HEK293 (cell line): Measurements from ENCODE around the gene RER1.

Source experiments
- IKZF3 ChIP-seq: fragments of 450-650 bp; IDR thresholded peaks from 2 replicates; pipeline ENCODE4 v1.5.0; 2018; ENCODE audit warnings: missing biosample characterization, mild to moderate bottlenecking, missing genetic modification characterization, moderate library complexity
- KLF1 ChIP-seq: fragments of 450-650 bp; formaldehyde crosslinking; IDR thresholded peaks from 2 replicates; pipeline ENCODE4 v1.5.1; 2016; ENCODE audit warnings: missing biosample characterization, missing genetic modification characterization
- MYNN ChIP-seq: fragments of 450-650 bp; formaldehyde crosslinking; IDR thresholded peaks from 2 replicates; pipeline ENCODE4 v1.5.1; 2016; ENCODE audit warnings: missing biosample characterization, missing genetic modification characterization, borderline replicate concordance
- OSR2 ChIP-seq: fragments of 450-650 bp; formaldehyde crosslinking; IDR thresholded peaks from 2 replicates; pipeline ENCODE4 v1.5.1; 2016; ENCODE audit warnings: missing biosample characterization, missing genetic modification characterization
- ZNF10 ChIP-seq: fragments of 450-650 bp; formaldehyde crosslinking; IDR thresholded peaks from 2 replicates; pipeline ENCODE4 v1.5.1; 2017; ENCODE audit warnings: missing biosample characterization, missing genetic modification characterization
- ZNF239 ChIP-seq: fragments of 450-650 bp; formaldehyde crosslinking; IDR thresholded peaks from 2 replicates; pipeline ENCODE4 v1.5.1; 2016; ENCODE audit warnings: missing biosample characterization, missing genetic modification characterization
- ZNF302 ChIP-seq: fragments of 450-650 bp; formaldehyde crosslinking; IDR thresholded peaks from 2 replicates; pipeline ENCODE4 v1.5.1; 2016; ENCODE audit warnings: missing biosample characterization, missing genetic modification characterization, low read depth
- ZNF350 ChIP-seq: fragments of 450-650 bp; formaldehyde crosslinking; IDR thresholded peaks from 2 replicates; pipeline ENCODE4 v1.5.0; 2017; ENCODE audit warnings: missing biosample characterization, mild to moderate bottlenecking, missing genetic modification characterization
- ZNF394 ChIP-seq: fragments of 450-650 bp; formaldehyde crosslinking; IDR thresholded peaks from 2 replicates; pipeline ENCODE4 v1.5.1; 2016; ENCODE audit warnings: missing biosample characterization, missing genetic modification characterization, mild to moderate bottlenecking, moderate library complexity, borderline replicate concordance
- ZNF501 ChIP-seq: fragments of 450-650 bp; formaldehyde crosslinking; IDR thresholded peaks from 2 replicates; pipeline ENCODE4 v1.5.1; 2016; ENCODE audit warnings: missing biosample characterization, missing genetic modification characterization
- ZNF560 ChIP-seq: fragments of 450-650 bp; formaldehyde crosslinking; IDR thresholded peaks from 2 replicates; pipeline ENCODE4 v1.5.1; 2017; ENCODE audit warnings: missing biosample characterization, missing genetic modification characterization, borderline replicate concordance
- ZNF585B ChIP-seq: fragments of 450-650 bp; formaldehyde crosslinking; IDR thresholded peaks from 2 replicates; pipeline ENCODE4 v1.5.1; 2016; ENCODE audit warnings: missing biosample characterization, missing genetic modification characterization
- ZNF629 ChIP-seq: fragments of 450-650 bp; formaldehyde crosslinking; IDR thresholded peaks from 2 replicates; pipeline ENCODE4 v1.5.1; 2017; ENCODE audit warnings: missing biosample characterization, missing genetic modification characterization
- ZNF777 ChIP-seq: fragments of 450-650 bp; formaldehyde crosslinking; IDR thresholded peaks from 2 replicates; pipeline ENCODE4 v1.5.1; 2017; ENCODE audit warnings: missing biosample characterization, missing genetic modification characterization, borderline replicate concordance
- ZNF830 ChIP-seq: fragments of 450-650 bp; IDR thresholded peaks from 2 replicates; pipeline ENCODE4 v1.5.0; 2018; ENCODE audit warnings: missing biosample characterization, missing genetic modification characterization, low read depth, mild to moderate bottlenecking, moderate library complexity
- TF ChIP-seq, protein P1 (sequence below): fragments of 450-650 bp; formaldehyde crosslinking; IDR thresholded peaks from 2 replicates; pipeline ENCODE4 v1.5.1; 2016; ENCODE audit warnings: missing biosample characterization, missing genetic modification characterization
- TF ChIP-seq, protein P2 (sequence below): fragments of 450-650 bp; formaldehyde crosslinking; IDR thresholded peaks from 2 replicates; pipeline ENCODE4 v1.5.1; 2016; ENCODE audit warnings: missing biosample characterization, missing genetic modification characterization
- TF ChIP-seq, protein P3 (sequence below): fragments of 450-650 bp; formaldehyde crosslinking; IDR thresholded peaks from 2 replicates; pipeline ENCODE4 v1.5.1; 2016; ENCODE audit warnings: missing biosample characterization, missing genetic modification characterization
- TF ChIP-seq, protein P4 (sequence below): fragments of 450-650 bp; formaldehyde crosslinking; IDR thresholded peaks from 2 replicates; pipeline ENCODE4 v1.5.1; 2016; ENCODE audit warnings: missing biosample characterization, missing genetic modification characterization
- TF ChIP-seq, protein P5 (sequence below): fragments of 450-650 bp; formaldehyde crosslinking; conservative IDR thresholded peaks from 2 replicates; pipeline ENCODE4 v1.5.1; 2016; ENCODE audit warnings: low read depth, missing biosample characterization, missing genetic modification characterization
- TF ChIP-seq, protein P6 (sequence below): fragments of 450-650 bp; formaldehyde crosslinking; IDR thresholded peaks from 2 replicates; pipeline ENCODE4 v1.5.1; 2016; ENCODE audit warnings: missing biosample characterization, missing genetic modification characterization

Gene RER1

DNA sequence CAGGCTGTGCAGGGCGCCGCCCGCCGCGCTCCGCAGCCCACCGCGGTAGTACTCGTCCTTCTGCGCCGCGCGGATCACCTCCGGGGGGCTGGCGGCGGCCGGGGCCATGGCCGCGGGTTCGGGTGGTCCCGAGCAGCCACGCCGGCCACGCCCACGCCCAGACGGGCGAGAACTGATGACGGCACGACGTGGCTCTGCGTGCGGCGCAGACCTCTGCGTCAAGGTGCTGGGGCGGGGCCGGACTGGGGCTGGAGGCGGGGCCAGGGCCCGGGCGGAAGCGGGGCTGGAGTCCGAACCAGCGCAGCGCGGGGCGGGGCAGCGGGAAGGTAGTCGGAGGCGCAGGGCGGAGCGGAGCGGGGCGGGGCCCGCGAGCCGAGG, 20.7 kb downstream of the RER1 start, which contains the start of gene PEX10 (continued):
- TF ChIP-seq, protein P1, sequence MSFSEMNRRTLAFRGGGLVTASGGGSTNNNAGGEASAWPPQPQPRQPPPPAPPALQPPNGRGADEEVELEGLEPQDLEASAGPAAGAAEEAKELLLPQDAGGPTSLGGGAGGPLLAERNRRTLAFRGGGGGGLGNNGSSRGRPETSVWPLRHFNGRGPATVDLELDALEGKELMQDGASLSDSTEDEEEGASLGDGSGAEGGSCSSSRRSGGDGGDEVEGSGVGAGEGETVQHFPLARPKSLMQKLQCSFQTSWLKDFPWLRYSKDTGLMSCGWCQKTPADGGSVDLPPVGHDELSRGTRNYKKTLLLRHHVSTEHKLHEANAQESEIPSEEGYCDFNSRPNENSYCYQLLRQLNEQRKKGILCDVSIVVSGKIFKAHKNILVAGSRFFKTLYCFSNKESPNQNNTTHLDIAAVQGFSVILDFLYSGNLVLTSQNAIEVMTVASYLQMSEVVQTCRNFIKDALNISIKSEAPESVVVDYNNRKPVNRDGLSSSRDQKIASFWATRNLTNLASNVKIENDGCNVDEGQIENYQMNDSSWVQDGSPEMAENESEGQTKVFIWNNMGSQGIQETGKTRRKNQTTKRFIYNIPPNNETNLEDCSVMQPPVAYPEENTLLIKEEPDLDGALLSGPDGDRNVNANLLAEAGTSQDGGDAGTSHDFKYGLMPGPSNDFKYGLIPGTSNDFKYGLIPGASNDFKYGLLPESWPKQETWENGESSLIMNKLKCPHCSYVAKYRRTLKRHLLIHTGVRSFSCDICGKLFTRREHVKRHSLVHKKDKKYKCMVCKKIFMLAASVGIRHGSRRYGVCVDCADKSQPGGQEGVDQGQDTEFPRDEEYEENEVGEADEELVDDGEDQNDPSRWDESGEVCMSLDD (tag by site-specific recombination), result no peak
- TF ChIP-seq, protein P2, sequence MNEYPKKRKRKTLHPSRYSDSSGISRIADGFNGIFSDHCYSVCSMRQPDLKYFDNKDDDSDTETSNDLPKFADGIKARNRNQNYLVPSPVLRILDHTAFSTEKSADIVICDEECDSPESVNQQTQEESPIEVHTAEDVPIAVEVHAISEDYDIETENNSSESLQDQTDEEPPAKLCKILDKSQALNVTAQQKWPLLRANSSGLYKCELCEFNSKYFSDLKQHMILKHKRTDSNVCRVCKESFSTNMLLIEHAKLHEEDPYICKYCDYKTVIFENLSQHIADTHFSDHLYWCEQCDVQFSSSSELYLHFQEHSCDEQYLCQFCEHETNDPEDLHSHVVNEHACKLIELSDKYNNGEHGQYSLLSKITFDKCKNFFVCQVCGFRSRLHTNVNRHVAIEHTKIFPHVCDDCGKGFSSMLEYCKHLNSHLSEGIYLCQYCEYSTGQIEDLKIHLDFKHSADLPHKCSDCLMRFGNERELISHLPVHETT (tag by site-specific recombination), result no peak
- TF ChIP-seq ZNF830, result no peak
- no peak for TF ChIP-seq ZNF394 (tag by site-specific recombination)
- no peak; the same call in 1 of the 2 replicates for TF ChIP-seq ZNF350 (tag by site-specific recombination)
- TF ChIP-seq ZNF302 (tag by site-specific recombination), result no peak
- TF ChIP-seq ZNF10 (tag by site-specific recombination), result no peak
- TF ChIP-seq, protein P3, sequence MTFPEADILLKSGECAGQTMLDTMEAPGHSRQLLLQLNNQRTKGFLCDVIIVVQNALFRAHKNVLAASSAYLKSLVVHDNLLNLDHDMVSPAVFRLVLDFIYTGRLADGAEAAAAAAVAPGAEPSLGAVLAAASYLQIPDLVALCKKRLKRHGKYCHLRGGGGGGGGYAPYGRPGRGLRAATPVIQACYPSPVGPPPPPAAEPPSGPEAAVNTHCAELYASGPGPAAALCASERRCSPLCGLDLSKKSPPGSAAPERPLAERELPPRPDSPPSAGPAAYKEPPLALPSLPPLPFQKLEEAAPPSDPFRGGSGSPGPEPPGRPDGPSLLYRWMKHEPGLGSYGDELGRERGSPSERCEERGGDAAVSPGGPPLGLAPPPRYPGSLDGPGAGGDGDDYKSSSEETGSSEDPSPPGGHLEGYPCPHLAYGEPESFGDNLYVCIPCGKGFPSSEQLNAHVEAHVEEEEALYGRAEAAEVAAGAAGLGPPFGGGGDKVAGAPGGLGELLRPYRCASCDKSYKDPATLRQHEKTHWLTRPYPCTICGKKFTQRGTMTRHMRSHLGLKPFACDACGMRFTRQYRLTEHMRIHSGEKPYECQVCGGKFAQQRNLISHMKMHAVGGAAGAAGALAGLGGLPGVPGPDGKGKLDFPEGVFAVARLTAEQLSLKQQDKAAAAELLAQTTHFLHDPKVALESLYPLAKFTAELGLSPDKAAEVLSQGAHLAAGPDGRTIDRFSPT (tag by site-specific recombination), result no peak
- TF ChIP-seq, protein P4, sequence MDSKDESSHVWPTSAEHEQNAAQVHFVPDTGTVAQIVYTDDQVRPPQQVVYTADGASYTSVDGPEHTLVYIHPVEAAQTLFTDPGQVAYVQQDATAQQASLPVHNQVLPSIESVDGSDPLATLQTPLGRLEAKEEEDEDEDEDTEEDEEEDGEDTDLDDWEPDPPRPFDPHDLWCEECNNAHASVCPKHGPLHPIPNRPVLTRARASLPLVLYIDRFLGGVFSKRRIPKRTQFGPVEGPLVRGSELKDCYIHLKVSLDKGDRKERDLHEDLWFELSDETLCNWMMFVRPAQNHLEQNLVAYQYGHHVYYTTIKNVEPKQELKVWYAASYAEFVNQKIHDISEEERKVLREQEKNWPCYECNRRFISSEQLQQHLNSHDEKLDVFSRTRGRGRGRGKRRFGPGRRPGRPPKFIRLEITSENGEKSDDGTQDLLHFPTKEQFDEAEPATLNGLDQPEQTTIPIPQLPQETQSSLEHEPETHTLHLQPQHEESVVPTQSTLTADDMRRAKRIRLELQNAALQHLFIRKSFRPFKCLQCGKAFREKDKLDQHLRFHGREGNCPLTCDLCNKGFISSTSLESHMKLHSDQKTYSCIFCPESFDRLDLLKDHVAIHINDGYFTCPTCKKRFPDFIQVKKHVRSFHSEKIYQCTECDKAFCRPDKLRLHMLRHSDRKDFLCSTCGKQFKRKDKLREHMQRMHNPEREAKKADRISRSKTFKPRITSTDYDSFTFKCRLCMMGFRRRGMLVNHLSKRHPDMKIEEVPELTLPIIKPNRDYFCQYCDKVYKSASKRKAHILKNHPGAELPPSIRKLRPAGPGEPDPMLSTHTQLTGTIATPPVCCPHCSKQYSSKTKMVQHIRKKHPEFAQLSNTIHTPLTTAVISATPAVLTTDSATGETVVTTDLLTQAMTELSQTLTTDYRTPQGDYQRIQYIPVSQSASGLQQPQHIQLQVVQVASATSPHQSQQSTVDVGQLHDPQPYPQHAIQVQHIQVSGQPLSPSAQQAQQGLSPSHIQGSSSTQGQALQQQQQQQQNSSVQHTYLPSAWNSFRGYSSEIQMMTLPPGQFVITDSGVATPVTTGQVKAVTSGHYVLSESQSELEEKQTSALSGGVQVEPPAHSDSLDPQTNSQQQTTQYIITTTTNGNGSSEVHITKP (tag by site-specific recombination), result no peak
- no peak for TF ChIP-seq IKZF3 (tag by site-specific recombination)
- no peak; the same call in 1 of the 2 replicates for TF ChIP-seq ZNF629 (tag by site-specific recombination)
- TF ChIP-seq ZNF560 (tag by site-specific recombination), result no peak
- TF ChIP-seq ZNF501 (tag by site-specific recombination), result no peak
- no peak for TF ChIP-seq ZNF239 (tag by site-specific recombination)
- no peak for TF ChIP-seq MYNN (tag by site-specific recombination)
- TF ChIP-seq OSR2, result no peak
- TF ChIP-seq KLF1 (tag by site-specific recombination), result peak; percentile 74; the same call in 1 of the 2 replicates
- TF ChIP-seq, protein P5, sequence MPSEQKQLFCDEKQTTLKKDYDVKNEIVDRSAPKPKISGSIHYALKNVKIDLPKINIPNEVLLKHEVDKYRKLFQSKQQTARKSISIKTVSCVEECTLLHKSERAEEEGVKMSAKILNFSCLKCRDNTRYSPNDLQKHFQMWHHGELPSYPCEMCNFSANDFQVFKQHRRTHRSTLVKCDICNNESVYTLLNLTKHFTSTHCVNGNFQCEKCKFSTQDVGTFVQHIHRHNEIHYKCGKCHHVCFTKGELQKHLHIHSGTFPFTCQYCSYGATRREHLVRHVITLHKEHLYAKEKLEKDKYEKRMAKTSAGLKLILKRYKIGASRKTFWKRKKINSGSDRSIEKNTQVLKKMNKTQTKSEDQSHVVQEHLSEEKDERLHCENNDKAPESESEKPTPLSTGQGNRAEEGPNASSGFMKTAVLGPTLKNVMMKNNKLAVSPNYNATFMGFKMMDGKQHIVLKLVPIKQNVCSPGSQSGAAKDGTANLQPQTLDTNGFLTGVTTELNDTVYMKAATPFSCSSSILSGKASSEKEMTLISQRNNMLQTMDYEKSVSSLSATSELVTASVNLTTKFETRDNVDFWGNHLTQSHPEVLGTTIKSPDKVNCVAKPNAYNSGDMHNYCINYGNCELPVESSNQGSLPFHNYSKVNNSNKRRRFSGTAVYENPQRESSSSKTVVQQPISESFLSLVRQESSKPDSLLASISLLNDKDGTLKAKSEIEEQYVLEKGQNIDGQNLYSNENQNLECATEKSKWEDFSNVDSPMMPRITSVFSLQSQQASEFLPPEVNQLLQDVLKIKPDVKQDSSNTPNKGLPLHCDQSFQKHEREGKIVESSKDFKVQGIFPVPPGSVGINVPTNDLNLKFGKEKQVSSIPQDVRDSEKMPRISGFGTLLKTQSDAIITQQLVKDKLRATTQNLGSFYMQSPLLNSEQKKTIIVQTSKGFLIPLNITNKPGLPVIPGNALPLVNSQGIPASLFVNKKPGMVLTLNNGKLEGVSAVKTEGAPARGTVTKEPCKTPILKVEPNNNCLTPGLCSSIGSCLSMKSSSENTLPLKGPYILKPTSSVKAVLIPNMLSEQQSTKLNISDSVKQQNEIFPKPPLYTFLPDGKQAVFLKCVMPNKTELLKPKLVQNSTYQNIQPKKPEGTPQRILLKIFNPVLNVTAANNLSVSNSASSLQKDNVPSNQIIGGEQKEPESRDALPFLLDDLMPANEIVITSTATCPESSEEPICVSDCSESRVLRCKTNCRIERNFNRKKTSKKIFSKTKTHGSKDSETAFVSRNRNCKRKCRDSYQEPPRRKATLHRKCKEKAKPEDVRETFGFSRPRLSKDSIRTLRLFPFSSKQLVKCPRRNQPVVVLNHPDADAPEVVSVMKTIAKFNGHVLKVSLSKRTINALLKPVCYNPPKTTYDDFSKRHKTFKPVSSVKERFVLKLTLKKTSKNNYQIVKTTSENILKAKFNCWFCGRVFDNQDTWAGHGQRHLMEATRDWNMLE, result no peak
- TF ChIP-seq, protein P6, sequence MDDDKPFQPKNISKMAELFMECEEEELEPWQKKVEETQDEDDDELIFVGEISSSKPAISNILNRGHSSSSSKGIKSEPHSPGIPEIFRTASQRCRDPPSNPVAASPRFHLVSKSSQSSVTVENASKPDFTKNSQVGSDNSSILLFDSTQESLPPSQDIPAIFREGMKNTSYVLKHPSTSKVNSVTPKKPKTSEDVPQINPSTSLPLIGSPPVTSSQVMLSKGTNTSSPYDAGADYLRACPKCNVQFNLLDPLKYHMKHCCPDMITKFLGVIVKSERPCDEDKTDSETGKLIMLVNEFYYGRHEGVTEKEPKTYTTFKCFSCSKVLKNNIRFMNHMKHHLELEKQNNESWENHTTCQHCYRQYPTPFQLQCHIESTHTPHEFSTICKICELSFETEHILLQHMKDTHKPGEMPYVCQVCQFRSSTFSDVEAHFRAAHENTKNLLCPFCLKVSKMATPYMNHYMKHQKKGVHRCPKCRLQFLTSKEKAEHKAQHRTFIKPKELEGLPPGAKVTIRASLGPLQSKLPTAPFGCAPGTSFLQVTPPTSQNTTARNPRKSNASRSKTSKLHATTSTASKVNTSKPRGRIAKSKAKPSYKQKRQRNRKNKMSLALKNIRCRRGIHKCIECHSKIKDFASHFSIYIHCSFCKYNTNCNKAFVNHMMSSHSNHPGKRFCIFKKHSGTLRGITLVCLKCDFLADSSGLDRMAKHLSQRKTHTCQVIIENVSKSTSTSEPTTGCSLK (tag by site-specific recombination), result no peak
- no peak for TF ChIP-seq ZNF585B (tag by site-specific recombination)
- TF ChIP-seq ZNF777, result no peak
